Hepatocyte (in vitro differentiated cells): Measurements from ENCODE around the gene FOXB1.
A peak's percentile ranks its signal among the peaks of the same experiment; 100 is the strongest.

Source experiments
- EZH2phosphoT487 ChIP-seq: fragments of 200-600 bp; sonication (generic); IDR thresholded peaks from one replicate; pipeline ENCODE4 v1.6.1; 2018; ENCODE audit warnings: antibody characterized with exemption, mild to moderate bottlenecking, low read depth, moderate library complexity; ENCODE audit not compliant: unreplicated experiment, severe bottlenecking
- TF ChIP-seq, protein P1 (sequence below): fragments of 200-600 bp; sonication (generic); IDR thresholded peaks from 2 replicates; pipeline ENCODE4 v1.5.1; 2016; ENCODE audit warnings: antibody characterized with exemption, mild to moderate bottlenecking; ENCODE audit not compliant: poor library complexity

DNA sequence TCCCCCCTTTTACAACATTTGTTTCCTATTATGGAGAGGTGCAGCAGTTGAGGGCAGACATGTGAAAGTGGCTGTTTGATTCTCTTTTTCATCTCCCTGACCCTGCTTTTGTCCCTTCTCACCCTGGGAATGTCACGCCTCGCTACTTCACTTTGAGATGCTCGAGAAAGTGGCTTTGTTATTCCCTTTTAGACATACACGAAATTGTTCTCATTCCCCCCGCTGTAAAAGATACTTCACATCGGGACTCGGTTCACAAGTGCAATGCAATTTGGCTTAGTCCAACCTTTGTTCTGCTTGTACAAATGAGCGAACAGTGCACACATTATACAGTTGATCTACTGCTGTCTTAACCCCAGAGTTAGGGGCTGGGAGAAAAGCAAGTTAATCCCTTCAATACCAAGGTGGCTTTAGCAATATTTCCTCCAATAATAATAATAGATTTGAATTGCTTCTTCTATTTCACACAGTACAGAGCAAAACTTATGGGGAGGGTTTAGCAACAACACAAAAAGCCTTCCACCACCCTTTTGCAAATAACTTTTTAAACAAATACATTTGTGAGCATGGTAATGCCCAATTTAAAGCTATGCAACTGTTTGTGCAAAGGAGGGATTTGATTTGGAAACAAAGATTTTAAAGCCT is 5.7 kb upstream of the FOXB1 start:
- TF ChIP-seq, protein P1, sequence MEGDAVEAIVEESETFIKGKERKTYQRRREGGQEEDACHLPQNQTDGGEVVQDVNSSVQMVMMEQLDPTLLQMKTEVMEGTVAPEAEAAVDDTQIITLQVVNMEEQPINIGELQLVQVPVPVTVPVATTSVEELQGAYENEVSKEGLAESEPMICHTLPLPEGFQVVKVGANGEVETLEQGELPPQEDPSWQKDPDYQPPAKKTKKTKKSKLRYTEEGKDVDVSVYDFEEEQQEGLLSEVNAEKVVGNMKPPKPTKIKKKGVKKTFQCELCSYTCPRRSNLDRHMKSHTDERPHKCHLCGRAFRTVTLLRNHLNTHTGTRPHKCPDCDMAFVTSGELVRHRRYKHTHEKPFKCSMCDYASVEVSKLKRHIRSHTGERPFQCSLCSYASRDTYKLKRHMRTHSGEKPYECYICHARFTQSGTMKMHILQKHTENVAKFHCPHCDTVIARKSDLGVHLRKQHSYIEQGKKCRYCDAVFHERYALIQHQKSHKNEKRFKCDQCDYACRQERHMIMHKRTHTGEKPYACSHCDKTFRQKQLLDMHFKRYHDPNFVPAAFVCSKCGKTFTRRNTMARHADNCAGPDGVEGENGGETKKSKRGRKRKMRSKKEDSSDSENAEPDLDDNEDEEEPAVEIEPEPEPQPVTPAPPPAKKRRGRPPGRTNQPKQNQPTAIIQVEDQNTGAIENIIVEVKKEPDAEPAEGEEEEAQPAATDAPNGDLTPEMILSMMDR: no peak
- TF ChIP-seq EZH2phosphoT487: peak; percentile 18
